ENCODE results near the gene UAP1.
A peak's percentile ranks its signal among the peaks of the same experiment; 100 is the strongest.

Gene UAP1

GRCh38 chr1:162635418-162635817, 73.9 kb downstream of the UAP1 start:
- FAIRE-seq: no peak
- no peak for TF ChIP-seq TAF1 (IDR thresholded peaks at IDR 0.05; ENCODE audit: low read depth, low read length)
- DNase-seq (ENCODE audit: insufficient read length, low spot score): no peak

- DNase-seq (ENCODE audit: insufficient read length, low spot score) (no peak), FAIRE-seq (peak; percentile 56)
- TF ChIP-seq SPI1 (IDR thresholded peaks at IDR 0.05; ENCODE audit: low read depth, low read length) (peak; percentile 95), POLR2AphosphoS5 (IDR thresholded peaks at IDR 0.05; ENCODE audit: low read depth, low read length) (no peak)
Observed at GRCh38 chr1:162639718-162640117, 78.2 kb downstream of the UAP1 start.

- TF ChIP-seq POLR2AphosphoS5 (IDR thresholded peaks at IDR 0.05; ENCODE audit: low read depth, low read length): no peak
- TF ChIP-seq POLR2A (IDR thresholded peaks at IDR 0.05; ENCODE audit: low read depth, low read length): no peak
- no peak for TF ChIP-seq PAX5 (IDR thresholded peaks at IDR 0.05; ENCODE audit: insufficient read depth, low read length, severe bottlenecking)
- TF ChIP-seq TAF1 (IDR thresholded peaks at IDR 0.05; ENCODE audit: low read depth, low read length): no peak
- TF ChIP-seq SPI1 (IDR thresholded peaks at IDR 0.05; ENCODE audit: low read depth, low read length): no peak
- no peak for TF ChIP-seq POU2F2 (IDR thresholded peaks at IDR 0.05; ENCODE audit: low read depth, low read length)
- FAIRE-seq: no peak
Observed at GRCh38 chr1:162641114-162641513, 79.6 kb downstream of the UAP1 start.

GRCh38 chr1:162644986-162645314, 83.4 kb downstream of the UAP1 start:
- TF ChIP-seq POLR2AphosphoS5 (IDR thresholded peaks at IDR 0.05; ENCODE audit: low read depth, low read length): no peak
- DNase-seq (ENCODE audit: insufficient read length, low spot score) (no peak), FAIRE-seq (no peak)

More at GRCh38 chr1:162641114-162641513, 79.6 kb downstream of the UAP1 start:
- no peak for DNase-seq (ENCODE audit: insufficient read length, low spot score)

GRCh38 chr1:162645666-162646065, 84.1 kb downstream of the UAP1 start:
- DNase-seq (ENCODE audit: insufficient read length, low spot score): no peak
- no peak for FAIRE-seq
- TF ChIP-seq TAF1 (IDR thresholded peaks at IDR 0.05; ENCODE audit: low read depth, low read length): no peak

- TF ChIP-seq PAX5 (IDR thresholded peaks at IDR 0.05; ENCODE audit: insufficient read depth, low read length, severe bottlenecking) (no peak), POLR2A (IDR thresholded peaks at IDR 0.05; ENCODE audit: low read depth, low read length) (no peak), POU2F2 (IDR thresholded peaks at IDR 0.05; ENCODE audit: low read depth, low read length) (no peak), POLR2AphosphoS5 (IDR thresholded peaks at IDR 0.05; ENCODE audit: low read depth, low read length) (no peak), SPI1 (IDR thresholded peaks at IDR 0.05; ENCODE audit: low read depth, low read length) (no peak)
- DNase-seq (ENCODE audit: insufficient read length, low spot score) (no peak), FAIRE-seq (no peak)
Observed at GRCh38 chr1:162649583-162649982, 88.1 kb downstream of the UAP1 start.
